Measurements from ENCODE around the gene AACS. TPM values are rescaled to one million over a fixed set of nuclear protein-coding genes. Genes with fewer than 3 reads are reported as not detected.
A peak's percentile ranks its signal among the peaks of the same experiment; 100 is the strongest.

Gene AACS
- total and polyA plus RNA-seq, 4 donors: 19.8 to 37.0 (median 24.5) TPM

DNA sequence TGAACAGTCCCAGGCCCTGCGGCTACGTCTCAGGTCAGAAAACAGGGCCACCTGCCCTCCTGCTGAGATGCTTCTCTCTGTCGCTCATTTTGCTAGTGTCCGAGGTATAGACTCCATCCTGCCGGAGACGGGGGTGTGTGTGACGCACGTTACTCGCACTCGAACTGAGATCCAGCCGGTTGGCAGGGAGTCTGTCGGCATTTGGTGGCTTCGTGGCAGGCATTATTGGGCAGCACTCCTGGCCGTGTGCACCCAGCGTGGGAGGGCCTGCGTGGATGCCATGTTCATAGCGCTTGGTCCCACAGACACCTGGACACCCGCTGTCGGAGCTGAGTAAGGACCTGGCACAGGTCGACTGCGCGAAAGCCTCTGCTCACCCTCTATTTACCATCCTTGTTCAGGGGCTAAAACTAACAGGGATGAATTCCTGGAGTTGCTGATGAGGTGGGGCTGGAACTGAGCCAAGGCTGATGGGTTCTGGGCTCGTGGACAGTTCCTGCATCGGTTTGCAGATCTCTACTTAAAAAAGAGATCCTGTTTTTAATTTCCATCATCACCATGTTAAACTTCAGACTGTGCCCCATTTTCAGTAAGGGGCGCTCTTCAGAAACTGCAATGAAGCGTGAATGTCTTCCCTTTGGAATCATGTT is 28.6 kb downstream of the AACS start:
- WGBS (ENCODE audit: insufficient coverage): 91% methylated on average over 22 of the region's 26 CpGs
- DNase-seq (ENCODE audit: low read depth in 4 of 6, low spot score in 6 of 6): no peak
- Histone ChIP-seq H3K4me3 (ENCODE audit: low read depth, low read length) (no peak overlapping the region), H3K4me1 (ENCODE audit: control insufficient read depth, insufficient read depth, low read length) (peaks cover 5% of the 10 kb centered on the region), H3K27ac (ENCODE audit: low read depth, low read length) (no peak overlapping the region), H3K9me3 (ENCODE audit: control insufficient read depth, insufficient read depth, low read length) (no peaks in the 10 kb centered on the region), H3K36me3 (ENCODE audit: control insufficient read depth, insufficient read depth, low read length) (peaks cover 84% of the 10 kb centered on the region), H3K27me3 (ENCODE audit: control insufficient read depth, insufficient read depth, low read length) (no peaks in the 10 kb centered on the region)

DNA sequence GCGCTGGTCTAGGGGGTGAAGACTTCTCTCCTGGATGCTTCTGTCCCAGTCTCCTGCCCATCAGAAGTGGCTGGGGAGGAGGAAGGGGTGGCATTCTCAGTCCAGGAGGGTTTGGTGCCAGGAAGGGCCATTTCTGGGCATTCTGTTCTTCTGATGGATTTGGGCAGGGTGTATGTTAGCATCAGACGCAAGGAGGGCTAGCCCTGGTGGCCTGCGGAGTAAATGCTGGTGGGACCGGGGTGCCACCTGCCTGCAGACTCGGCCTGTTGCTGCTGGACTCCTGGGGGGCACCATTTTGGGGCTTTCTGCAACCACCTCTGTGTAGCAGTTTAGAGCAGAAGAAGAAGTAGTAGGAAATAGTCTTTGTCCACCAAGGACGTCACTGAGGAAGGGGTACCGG is 31.7 kb downstream of the AACS start:
- no peak overlapping the region for H3K27ac ChIP-seq (ENCODE audit: low read depth, low read length)
- peaks cover 53% of the 10 kb centered on the region for H3K36me3 ChIP-seq (ENCODE audit: control insufficient read depth, insufficient read depth, low read length)
- H3K4me1 ChIP-seq (ENCODE audit: control insufficient read depth, insufficient read depth, low read length): peaks cover 12% of the 10 kb centered on the region
- WGBS (ENCODE audit: insufficient coverage): 99% methylated on average over 7 of the region's 7 CpGs
- DNase-seq (ENCODE audit: low read depth in 4 of 6, low spot score in 6 of 6): no peak
- H3K4me3 ChIP-seq (ENCODE audit: low read depth, low read length): no peak overlapping the region
- H3K9me3 ChIP-seq (ENCODE audit: control insufficient read depth, insufficient read depth, low read length): no peaks in the 10 kb centered on the region
- H3K27me3 ChIP-seq (ENCODE audit: control insufficient read depth, insufficient read depth, low read length): no peaks in the 10 kb centered on the region

- Histone ChIP-seq H3K27ac (ENCODE audit: low read depth, low read length) (no peak overlapping the region), H3K4me3 (ENCODE audit: low read depth, low read length) (no peak overlapping the region), H3K9me3 (ENCODE audit: control insufficient read depth, insufficient read depth, low read length) (no peaks in the 10 kb centered on the region), H3K36me3 (ENCODE audit: control insufficient read depth, insufficient read depth, low read length) (peaks cover 52% of the 10 kb centered on the region), H3K27me3 (ENCODE audit: control insufficient read depth, insufficient read depth, low read length) (no peaks in the 10 kb centered on the region), H3K4me1 (ENCODE audit: control insufficient read depth, insufficient read depth, low read length) (peaks cover 11% of the 10 kb centered on the region)
- 86% methylated on average over 8 of the region's 12 CpGs for WGBS (ENCODE audit: insufficient coverage)
- DNase-seq (ENCODE audit: low read depth in 4 of 6, low spot score in 6 of 6): no peak
Measured at GRCh38 chr12:125097427-125097826, 32.2 kb downstream of the AACS start.

GRCh38 chr12:125098676-125099408 is 33.6 kb downstream of the AACS start:
- Histone ChIP-seq H3K4me1 (ENCODE audit: control insufficient read depth, insufficient read depth, low read length) (peaks cover 7% of the 10 kb centered on the region), H3K27me3 (ENCODE audit: control insufficient read depth, insufficient read depth, low read length) (no peaks in the 10 kb centered on the region), H3K9me3 (ENCODE audit: control insufficient read depth, insufficient read depth, low read length) (no peaks in the 10 kb centered on the region), H3K4me3 (ENCODE audit: low read depth, low read length) (no peak overlapping the region), H3K36me3 (ENCODE audit: control insufficient read depth, insufficient read depth, low read length) (peaks cover 50% of the 10 kb centered on the region), H3K27ac (ENCODE audit: low read depth, low read length) (no peak overlapping the region)
- no peak for DNase-seq (ENCODE audit: low read depth in 4 of 6, low spot score in 6 of 6)
- WGBS (ENCODE audit: insufficient coverage): 89% methylated on average over 7 of the region's 15 CpGs

- 98% methylated on average over 7 of the region's 7 CpGs for WGBS (ENCODE audit: insufficient coverage)
- H3K36me3 ChIP-seq (ENCODE audit: control insufficient read depth, insufficient read depth, low read length): peaks cover 53% of the 10 kb centered on the region
- H3K27ac ChIP-seq (ENCODE audit: low read depth, low read length): no peak overlapping the region
- H3K4me1 ChIP-seq (ENCODE audit: control insufficient read depth, insufficient read depth, low read length): peaks cover 7% of the 10 kb centered on the region
- DNase-seq (ENCODE audit: low read depth in 4 of 6, low spot score in 6 of 6): no peak
- no peaks in the 10 kb centered on the region for H3K9me3 ChIP-seq (ENCODE audit: control insufficient read depth, insufficient read depth, low read length)
- H3K27me3 ChIP-seq (ENCODE audit: control insufficient read depth, insufficient read depth, low read length): no peaks in the 10 kb centered on the region
- H3K4me3 ChIP-seq (ENCODE audit: low read depth, low read length): no peak overlapping the region
Measured at GRCh38 chr12:125099409-125099782, 34.2 kb downstream of the AACS start.

GRCh38 chr12:125100551-125101434 is 35.6 kb downstream of the AACS start:
- Histone ChIP-seq H3K4me1 (ENCODE audit: control insufficient read depth, insufficient read depth, low read length) (peaks cover 14% of the 10 kb centered on the region), H3K27me3 (ENCODE audit: control insufficient read depth, insufficient read depth, low read length) (no peaks in the 10 kb centered on the region), H3K9me3 (ENCODE audit: control insufficient read depth, insufficient read depth, low read length) (no peaks in the 10 kb centered on the region), H3K36me3 (ENCODE audit: control insufficient read depth, insufficient read depth, low read length) (peaks cover 44% of the 10 kb centered on the region), H3K27ac (ENCODE audit: low read depth, low read length) (no peak overlapping the region), H3K4me3 (ENCODE audit: low read depth, low read length) (no peak overlapping the region)
- DNase-seq (ENCODE audit: low read depth in 4 of 6, low spot score in 6 of 6): peak in 1 of 6 donors; percentile 73
- WGBS (ENCODE audit: insufficient coverage): 44% methylated on average over 8 of the region's 9 CpGs

GRCh38 chr12:125104982-125105381 is 39.7 kb downstream of the AACS start:
- Histone ChIP-seq H3K4me3 (ENCODE audit: low read depth, low read length) (no peak overlapping the region), H3K27me3 (ENCODE audit: control insufficient read depth, insufficient read depth, low read length) (no peaks in the 10 kb centered on the region), H3K36me3 (ENCODE audit: control insufficient read depth, insufficient read depth, low read length) (peaks cover 50% of the 10 kb centered on the region), H3K27ac (ENCODE audit: low read depth, low read length) (no peak overlapping the region), H3K9me3 (ENCODE audit: control insufficient read depth, insufficient read depth, low read length) (no peaks in the 10 kb centered on the region), H3K4me1 (ENCODE audit: control insufficient read depth, insufficient read depth, low read length) (peaks cover 14% of the 10 kb centered on the region)
- peak in 1 of 6 donors; percentile 29 for DNase-seq (ENCODE audit: low read depth in 4 of 6, low spot score in 6 of 6)
- 39% methylated on average over 7 of the region's 10 CpGs for WGBS (ENCODE audit: insufficient coverage)

- Histone ChIP-seq H3K27me3 (ENCODE audit: control insufficient read depth, insufficient read depth, low read length) (no peaks in the 10 kb centered on the region), H3K36me3 (ENCODE audit: control insufficient read depth, insufficient read depth, low read length) (peaks cover 55% of the 10 kb centered on the region), H3K27ac (ENCODE audit: low read depth, low read length) (no peak overlapping the region), H3K9me3 (ENCODE audit: control insufficient read depth, insufficient read depth, low read length) (no peaks in the 10 kb centered on the region), H3K4me1 (ENCODE audit: control insufficient read depth, insufficient read depth, low read length) (peaks cover 12% of the 10 kb centered on the region), H3K4me3 (ENCODE audit: low read depth, low read length) (no peak overlapping the region)
- 41% methylated on average over 5 of the region's 6 CpGs for WGBS (ENCODE audit: insufficient coverage)
- peak in 1 of 6 donors; percentile 88 for DNase-seq (ENCODE audit: low read depth in 4 of 6, low spot score in 6 of 6)
Measured at GRCh38 chr12:125105600-125105999, 40.4 kb downstream of the AACS start.

- Histone ChIP-seq H3K27me3 (ENCODE audit: control insufficient read depth, insufficient read depth, low read length) (no peaks in the 10 kb centered on the region), H3K27ac (ENCODE audit: low read depth, low read length) (no peak overlapping the region), H3K36me3 (ENCODE audit: control insufficient read depth, insufficient read depth, low read length) (peaks cover 55% of the 10 kb centered on the region), H3K4me3 (ENCODE audit: low read depth, low read length) (no peak overlapping the region), H3K9me3 (ENCODE audit: control insufficient read depth, insufficient read depth, low read length) (no peaks in the 10 kb centered on the region), H3K4me1 (ENCODE audit: control insufficient read depth, insufficient read depth, low read length) (no peaks in the 10 kb centered on the region)
- peak in 1 of 6 donors; percentile 30 for DNase-seq (ENCODE audit: low read depth in 4 of 6, low spot score in 6 of 6)
- WGBS (ENCODE audit: insufficient coverage): 90% methylated on average over 10 of the region's 14 CpGs
Measured at GRCh38 chr12:125110641-125111360, 45.6 kb downstream of the AACS start.

Data from spinal cord (tissue), 10 donors.